Frontal cortex (tissue), 4 donors: ENCODE results near the gene ACOX3. TPM values are rescaled to one million over a fixed set of nuclear protein-coding genes. Genes with fewer than 3 reads are reported as not detected.

Experiments
- DNase-seq, 2 donors: peaks; one replicate each; pipeline ENCODE4 v3.0.0; 2012; ENCODE audit warnings: low spot score in 2 of 2
- FAIRE-seq: peaks from 2 replicates; lab custom pipeline; 2012; peaks lifted over from hg19 to GRCh38; lab: Jason Lieb, UNC
- total RNA-seq: library from RNA; depleted of rRNA; stranded (reverse); fragments of >200 nt; gene quantifications from one replicate; pipeline ENCODE4 v1.2.3, GENCODE V29; 2014
- donor health status: control.
- donor health status: control.
- donor health status: control.

Gene ACOX3
- total RNA-seq, 1 donor from 2014 or later: 26.1 TPM

DNA sequence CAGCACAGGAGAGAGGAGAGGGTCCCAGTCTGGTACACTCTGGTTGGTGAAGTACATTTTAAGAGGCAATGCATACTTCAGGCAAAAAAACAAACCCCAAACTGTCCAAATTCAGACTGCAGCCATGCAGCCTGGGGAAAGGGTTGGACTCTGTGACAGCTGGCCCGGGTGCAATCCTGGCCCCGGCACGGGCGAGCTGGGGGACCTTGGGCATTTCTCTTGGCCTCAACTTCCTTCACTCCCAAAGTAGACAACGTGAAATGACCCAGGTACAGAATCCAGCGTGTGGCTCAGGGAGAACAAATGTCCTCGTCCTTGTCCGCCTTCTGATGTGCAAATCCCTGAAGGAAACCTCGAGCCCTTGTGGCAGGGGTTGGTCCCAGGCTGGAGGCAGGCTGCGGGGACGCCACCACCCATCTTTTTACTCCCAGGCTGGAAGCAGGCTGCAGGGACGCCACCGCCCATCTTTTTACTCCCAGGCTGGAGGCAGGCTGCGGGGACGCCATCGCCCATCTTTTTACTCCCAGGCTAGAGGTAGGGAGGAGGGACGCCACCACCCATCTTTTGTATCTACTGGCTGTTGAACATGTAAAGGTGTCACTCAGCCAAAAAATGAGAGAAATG, 62.3 kb downstream of the ACOX3 start:
- DNase-seq: no peak
- no peak for FAIRE-seq

DNA sequence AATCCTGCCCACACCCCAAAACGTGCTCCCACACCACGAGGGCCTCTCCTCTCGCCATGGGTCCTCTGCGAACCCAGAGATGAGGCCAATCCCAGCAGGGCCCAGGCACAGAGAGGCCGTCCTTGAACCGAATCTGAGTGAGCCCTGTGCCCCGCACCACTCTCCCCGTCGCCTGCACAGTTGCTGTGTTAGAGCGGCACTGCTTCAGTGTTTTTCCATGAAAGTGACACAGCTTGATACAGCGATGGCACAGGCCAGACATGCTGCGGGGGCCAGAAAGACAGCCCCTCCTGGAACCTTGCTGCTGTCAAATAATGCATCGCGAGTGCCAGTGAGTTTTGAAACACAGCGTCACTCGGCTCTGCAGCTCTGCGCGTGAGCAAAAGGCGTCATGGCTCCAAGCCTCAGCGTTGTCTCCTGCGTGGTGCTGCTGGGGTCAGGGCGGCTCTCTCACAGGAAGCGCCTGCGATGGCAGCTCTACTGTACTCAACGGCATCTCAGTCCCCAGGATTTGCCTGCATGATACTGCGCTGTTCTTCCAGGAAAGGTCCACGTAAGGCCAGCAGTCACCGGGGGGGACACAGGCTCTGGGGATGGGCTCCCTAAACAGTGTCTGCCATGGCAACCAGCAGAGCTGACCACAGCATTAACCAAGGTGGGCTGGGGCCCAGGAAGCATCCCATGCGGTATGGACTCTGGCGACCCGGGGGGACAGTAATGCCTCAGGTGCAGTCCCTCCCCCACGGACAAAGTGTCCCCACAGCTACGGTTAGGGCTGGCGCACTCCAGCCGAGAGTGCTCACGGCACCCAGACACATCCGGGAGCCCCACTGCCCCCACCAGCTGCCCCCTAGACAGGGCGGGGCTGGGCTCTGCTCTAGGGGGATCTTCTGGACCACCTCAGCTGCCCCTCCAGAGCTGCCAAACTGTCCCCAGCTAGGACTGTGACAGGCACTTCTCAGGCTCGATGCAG, 63.1 kb downstream of the ACOX3 start:
- DNase-seq: no peak

GRCh38 chr4:8376361-8377102, 64.0 kb downstream of the ACOX3 start:
- no peak for DNase-seq

More for the DNA sequence above, 63.1 kb downstream of the ACOX3 start:
- no peak for FAIRE-seq

DNA sequence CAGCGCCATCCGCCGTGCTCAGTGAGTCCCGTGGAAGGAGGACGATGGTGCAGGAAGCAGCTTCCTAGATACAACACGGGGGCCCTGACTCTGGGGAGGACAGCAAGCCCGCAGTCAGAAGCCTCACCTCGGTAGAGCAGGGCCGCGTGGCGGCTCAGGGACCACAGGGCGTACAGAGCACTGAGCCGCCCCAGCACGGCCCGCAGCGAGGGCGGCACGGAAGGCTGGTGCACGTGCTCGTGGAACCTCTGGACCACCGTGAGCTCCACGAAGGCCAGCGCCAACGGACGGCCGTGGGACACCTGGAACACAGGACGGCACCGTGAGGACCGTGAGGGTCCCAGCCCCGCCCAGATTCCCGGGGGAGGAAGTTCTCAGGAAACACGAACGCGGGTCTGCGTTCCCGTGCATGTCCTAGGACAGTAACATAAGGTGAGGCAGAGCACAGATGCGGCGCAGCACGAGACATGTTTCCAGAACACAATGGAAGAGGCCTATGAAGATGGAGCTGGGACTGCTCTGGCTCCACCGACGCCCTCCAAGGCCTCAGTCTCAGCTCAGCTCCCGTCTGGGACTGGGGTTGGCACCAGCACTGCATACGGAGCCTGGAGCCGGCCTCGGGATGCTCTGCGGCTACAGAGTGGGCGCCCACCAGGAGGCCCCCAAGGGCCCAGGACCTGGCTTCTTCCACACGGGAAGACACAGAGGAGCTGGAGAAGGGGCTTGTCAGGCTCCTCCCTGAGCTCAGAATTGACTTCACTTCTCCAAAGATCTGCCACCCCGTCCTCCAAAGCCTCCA, 65.5 kb downstream of the ACOX3 start:
- DNase-seq (no peak), FAIRE-seq (no peak)

More at GRCh38 chr4:8376361-8377102, 64.0 kb downstream of the ACOX3 start:
- no peak for FAIRE-seq

DNA sequence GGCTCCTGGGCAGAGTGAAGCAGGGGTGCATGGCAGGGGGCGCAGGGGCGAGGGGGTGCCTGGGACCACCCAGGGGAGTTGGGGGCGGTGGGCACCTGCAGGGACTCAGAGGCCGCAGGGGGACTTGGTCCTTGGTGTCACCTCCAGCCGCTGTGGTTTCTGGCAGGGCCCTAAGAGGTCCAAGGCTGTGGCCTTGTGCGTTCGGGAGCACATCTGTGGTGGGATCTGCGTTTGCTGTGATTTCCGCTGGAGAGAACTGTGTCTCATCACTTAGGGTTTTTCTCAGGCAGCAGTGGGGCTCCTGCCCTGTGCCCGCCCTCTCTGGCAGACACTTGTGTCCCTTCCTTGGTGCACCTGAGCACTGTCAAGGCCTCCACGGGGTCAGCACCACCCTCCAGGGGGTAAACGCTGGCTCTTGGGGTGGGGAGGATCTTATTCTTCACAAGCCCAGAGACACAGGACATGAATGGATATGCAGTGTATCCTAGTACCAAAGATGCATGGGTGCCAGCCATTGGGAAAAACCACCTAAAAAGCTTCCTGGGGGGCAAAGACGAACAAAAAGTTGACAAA, 66.5 kb downstream of the ACOX3 start:
- no peak for FAIRE-seq
- DNase-seq: no peak

DNA sequence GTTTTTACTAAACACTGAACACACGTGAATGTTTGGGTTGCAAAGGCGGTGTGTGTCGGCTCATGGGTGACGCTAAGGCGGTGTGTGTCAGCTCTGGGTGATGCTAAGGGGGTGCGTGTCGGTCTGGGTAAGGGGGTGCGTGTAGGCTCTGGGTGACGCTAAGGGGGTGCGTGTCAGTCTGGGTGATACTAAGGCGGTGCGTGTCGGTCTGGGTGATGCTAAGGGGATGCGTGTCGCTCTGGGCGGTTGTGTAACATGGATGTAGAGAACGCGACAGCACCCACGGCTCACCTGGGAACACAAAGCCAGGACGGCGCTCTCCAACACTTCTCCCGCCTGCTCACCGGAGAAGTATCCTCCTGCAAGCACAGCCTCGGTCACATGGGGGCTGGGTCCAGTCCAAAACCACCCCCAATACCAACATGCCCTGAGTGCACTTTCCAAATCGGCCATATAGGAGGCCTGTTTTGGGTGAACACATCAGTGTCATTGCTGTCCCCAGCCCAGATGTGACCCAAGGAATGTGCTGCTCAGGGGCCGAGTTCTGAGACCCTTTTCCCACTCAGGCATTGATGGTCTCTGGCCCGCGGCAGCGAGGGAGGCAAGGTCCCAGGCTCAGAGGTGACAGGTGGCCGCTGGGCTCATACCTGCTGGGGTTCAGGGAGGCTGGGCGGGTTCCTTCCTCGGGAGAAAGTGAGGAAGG, 67.1 kb downstream of the ACOX3 start:
- no peak for FAIRE-seq
- DNase-seq: no peak

DNA sequence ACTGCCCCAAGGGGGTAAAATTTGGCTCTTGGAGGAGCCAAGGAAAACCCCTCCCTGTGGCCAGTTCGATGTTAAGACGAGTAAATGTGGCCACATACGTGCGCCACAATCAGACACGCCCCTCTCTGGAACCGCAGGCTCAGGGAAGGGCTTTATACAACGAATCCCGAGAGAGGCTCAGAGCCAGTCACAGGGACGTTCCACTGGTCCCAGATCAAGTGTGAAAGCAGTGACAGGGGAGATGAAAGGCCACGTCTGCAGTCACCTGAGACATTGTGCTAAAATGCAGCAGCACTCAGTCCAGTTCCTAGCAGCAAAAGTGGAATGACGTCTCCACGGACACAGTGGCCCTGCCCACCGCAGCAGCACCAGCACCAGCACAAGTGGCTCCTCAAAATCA, 68.0 kb downstream of the ACOX3 start:
- FAIRE-seq (no peak), DNase-seq (no peak)

DNA sequence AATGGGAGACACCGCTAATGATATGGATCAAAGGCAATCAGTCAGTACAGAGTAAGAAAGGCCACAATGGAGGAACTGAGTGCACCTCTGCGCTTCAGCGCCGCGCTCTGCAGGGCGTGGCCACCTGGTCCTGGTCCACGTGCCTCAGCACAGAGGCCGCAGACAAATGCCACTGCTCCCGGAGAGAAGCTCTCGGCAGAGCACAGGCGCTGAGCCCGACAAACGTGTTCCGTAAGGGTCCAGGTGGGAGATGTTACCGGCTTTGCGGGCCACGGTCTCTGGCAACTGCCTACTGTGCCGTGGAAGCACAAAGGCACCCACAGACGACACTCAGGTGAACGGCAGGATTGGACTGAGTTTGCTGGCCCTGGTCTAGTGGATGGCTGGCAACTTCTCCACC, 68.9 kb downstream of the ACOX3 start:
- FAIRE-seq (no peak), DNase-seq (no peak)

GRCh38 chr4:8370835-8371595, 69.5 kb downstream of the ACOX3 start:
- FAIRE-seq (no peak), DNase-seq (no peak)

DNA sequence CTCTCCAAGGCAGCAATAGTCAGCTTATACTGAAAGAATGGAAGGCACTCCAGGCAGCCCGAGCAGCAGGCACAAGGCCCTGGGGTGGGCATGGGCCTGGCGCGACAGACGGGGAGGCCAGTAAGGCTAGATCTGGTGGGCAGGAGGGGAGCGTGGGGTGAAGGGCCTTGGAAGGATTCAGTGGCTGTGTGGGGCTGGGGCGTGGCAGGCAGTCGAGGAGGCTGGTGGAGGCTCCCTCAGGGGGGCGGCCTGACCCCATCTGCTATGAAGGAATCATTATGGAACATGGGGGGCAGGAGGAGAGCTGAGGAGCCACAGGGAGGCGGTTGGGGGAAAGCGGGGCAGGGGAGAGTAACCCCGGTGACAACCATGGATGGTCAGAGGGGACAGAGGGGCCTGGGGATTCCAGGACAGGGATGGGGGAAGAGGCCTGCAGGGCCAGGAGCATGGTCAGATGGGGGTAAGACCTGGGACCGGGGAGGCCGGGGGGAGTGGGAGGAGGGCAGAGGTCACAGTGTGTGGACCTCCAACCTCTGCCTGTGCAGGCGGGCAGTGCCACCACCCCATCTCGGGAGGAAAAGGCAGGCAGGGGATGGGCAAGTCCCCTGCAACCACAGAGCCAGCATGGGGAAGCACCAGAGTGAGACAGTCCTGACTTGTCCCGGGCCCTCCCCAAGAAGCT, 70.3 kb downstream of the ACOX3 start:
- no peak for FAIRE-seq

GRCh38 chr4:8369426-8370105, 71.0 kb downstream of the ACOX3 start:
- no peak for FAIRE-seq
- no peak for DNase-seq

More for the DNA sequence above, 70.3 kb downstream of the ACOX3 start:
- no peak for DNase-seq

- FAIRE-seq (no peak), DNase-seq (no peak)
Measured at GRCh38 chr4:8368998-8369397, 71.5 kb downstream of the ACOX3 start.

- DNase-seq (no peak), FAIRE-seq (no peak)
Measured at GRCh38 chr4:8368061-8368481, 72.5 kb downstream of the ACOX3 start.

DNA sequence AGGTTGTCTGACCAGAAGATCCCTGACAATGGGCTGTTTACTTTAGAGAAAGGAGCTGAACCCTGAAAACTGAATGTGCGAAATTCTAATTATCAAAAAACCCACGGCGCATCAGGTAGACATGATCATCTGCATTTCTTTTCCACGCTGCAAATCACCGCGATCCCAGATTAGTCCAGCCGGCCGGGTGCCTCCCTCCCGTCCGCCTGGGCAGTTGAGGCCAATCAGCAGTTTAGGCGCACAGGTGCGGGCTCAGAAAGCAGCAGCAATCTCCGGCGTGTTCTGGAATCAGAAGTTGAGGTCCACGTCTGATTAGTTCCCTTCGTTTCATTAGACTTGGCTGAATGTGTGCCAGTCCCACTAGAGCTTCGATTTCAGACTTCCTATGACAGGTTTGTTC, 73.9 kb downstream of the ACOX3 start:
- no peak for FAIRE-seq
- DNase-seq: no peak

DNA sequence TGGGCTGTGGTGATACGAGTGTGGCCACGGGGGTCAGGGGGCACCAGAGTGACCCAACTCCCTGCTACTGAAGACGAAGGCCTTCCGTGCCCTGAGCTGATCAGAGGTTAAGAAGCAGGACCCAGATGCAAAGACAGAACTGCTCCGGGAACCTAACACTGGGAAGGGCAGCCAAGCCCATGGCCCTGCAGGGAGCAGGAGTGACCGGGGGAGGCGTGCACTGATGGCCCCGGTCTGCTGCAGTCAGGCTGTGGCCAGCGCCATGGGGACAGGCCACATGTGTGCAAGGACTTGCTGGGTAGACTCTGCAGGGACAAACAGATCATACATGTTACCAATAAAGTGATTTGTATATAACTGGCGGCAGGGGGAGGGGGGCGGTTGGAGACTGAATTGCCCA, 74.6 kb downstream of the ACOX3 start:
- DNase-seq (no peak), FAIRE-seq (no peak)

GRCh38 chr4:8365353-8365752, 75.2 kb downstream of the ACOX3 start:
- DNase-seq: no peak
- no peak for FAIRE-seq

- FAIRE-seq (no peak), DNase-seq (no peak)
Measured at GRCh38 chr4:8364848-8365350, 75.6 kb downstream of the ACOX3 start.
